Left ventricle myocardium inferior (tissue), 1 donor: ENCODE data around the gene SMG6. TPM values are rescaled to one million over a fixed set of nuclear protein-coding genes. Genes with fewer than 3 reads are reported as not detected.

Experiments
- DNase-seq: peaks from one replicate; pipeline ENCODE4 v3.0.0-alpha.2; 2020
- H3K27ac ChIP-seq: fragments of 200-600 bp; replicated peaks from 2 replicates; pipeline ENCODE4 v1.8.0; 2021
- H3K27me3 ChIP-seq: fragments of 200-600 bp; 2 replicates; pipeline ENCODE4 v1.8.0; 2021; ENCODE audit warnings: low read depth
- H3K36me3 ChIP-seq: fragments of 200-600 bp; 2 replicates; pipeline ENCODE4 v1.8.0; 2021
- H3K4me1 ChIP-seq: fragments of 200-600 bp; 2 replicates; pipeline ENCODE4 v1.8.0; 2021
- H3K4me3 ChIP-seq: fragments of 200-600 bp; 2 replicates; pipeline ENCODE4 v1.8.0; 2021; ENCODE audit warnings: mild to moderate bottlenecking, moderate library complexity
- H3K9me3 ChIP-seq: fragments of 200-600 bp; replicated peaks from 2 replicates; pipeline ENCODE4 v1.8.0; 2021
- CTCF ChIP-seq: fragments of 200-600 bp; IDR thresholded peaks from 2 replicates; pipeline ENCODE4 v1.8.0; 2021; ENCODE audit warnings: antibody characterized with exemption, mild to moderate bottlenecking, borderline replicate concordance
- intact Hi-C: fragments of 100-400 bp; cut with micrococcal nuclease; formaldehyde crosslinking; loops from one replicate; pipeline ENCODE4 v1.11.0; 2022
- total RNA-seq: library from RNA; stranded (reverse); fragmentation: NEBNext Ultra II Directional; extraction: Animal tissue kit (Norgen Biotek cat#: 25700); gene quantifications from one replicate; pipeline ENCODE4 v1.2.1, GENCODE V29; 2021
- donor health status: DM: no; HTN: yes; CAD: no; lungs with severe emphysema.

Gene SMG6
- total RNA-seq, 1 donor from 2014 or later = 22.1 TPM

- Histone ChIP-seq H3K9me3 (no peaks in the 10 kb centered on the region), H3K4me1 (peaks cover 54% of the 10 kb centered on the region), H3K36me3 (peaks cover 19% of the 10 kb centered on the region), H3K4me3 (no peak overlapping the region), H3K27ac (no peak overlapping the region), H3K27me3 (peaks cover 21% of the 10 kb centered on the region)
- intact Hi-C loops = no loop called here
- DNase-seq = no peak
- TF ChIP-seq CTCF = no peak
Observed at GRCh38 chr17:2047590-2047989, 256.0 kb downstream of the SMG6 start.

- H3K27ac ChIP-seq = no peak overlapping the region
- intact Hi-C loops = no loop called here
- H3K9me3 ChIP-seq = no peaks in the 10 kb centered on the region
- H3K36me3 ChIP-seq = peaks cover 28% of the 10 kb centered on the region
- peaks cover 53% of the 10 kb centered on the region for H3K4me1 ChIP-seq
- DNase-seq = no peak
- H3K4me3 ChIP-seq = no peak overlapping the region
- TF ChIP-seq CTCF = no peak
- H3K27me3 ChIP-seq = no peaks in the 10 kb centered on the region
Observed at GRCh38 chr17:2044263-2044894, 259.2 kb downstream of the SMG6 start.

- H3K4me1 ChIP-seq = peaks cover 47% of the 10 kb centered on the region
- TF ChIP-seq CTCF = no peak
- H3K4me3 ChIP-seq = no peak overlapping the region
- H3K27me3 ChIP-seq = no peaks in the 10 kb centered on the region
- H3K27ac ChIP-seq = no peak overlapping the region
- intact Hi-C loops = no loop called here
- H3K36me3 ChIP-seq = peaks cover 28% of the 10 kb centered on the region
- no peaks in the 10 kb centered on the region for H3K9me3 ChIP-seq
- DNase-seq = no peak
Observed at GRCh38 chr17:2043785-2044184, 259.8 kb downstream of the SMG6 start.

GRCh38 chr17:2042933-2043332 lies 260.7 kb downstream of the SMG6 start:
- peak overlapping the region; percentile 96 for H3K27ac ChIP-seq
- H3K4me3 ChIP-seq = peak overlapping the region; percentile 88
- no peaks in the 10 kb centered on the region for H3K27me3 ChIP-seq
- H3K36me3 ChIP-seq = peaks cover 28% of the 10 kb centered on the region
- no peak for DNase-seq
- no peak for TF ChIP-seq CTCF
- no peaks in the 10 kb centered on the region for H3K9me3 ChIP-seq
- peaks cover 44% of the 10 kb centered on the region for H3K4me1 ChIP-seq
- intact Hi-C loops = no loop called here

- no peak for TF ChIP-seq CTCF
- peak overlapping the region; percentile 88 for H3K4me3 ChIP-seq
- peaks cover 44% of the 10 kb centered on the region for H3K4me1 ChIP-seq
- no peak for DNase-seq
- no peaks in the 10 kb centered on the region for H3K9me3 ChIP-seq
- no peaks in the 10 kb centered on the region for H3K27me3 ChIP-seq
- intact Hi-C loops = no loop called here
- H3K36me3 ChIP-seq = peaks cover 33% of the 10 kb centered on the region
- peak overlapping the region; percentile 96 for H3K27ac ChIP-seq
Observed at GRCh38 chr17:2042390-2042847, 261.2 kb downstream of the SMG6 start.
